Measurements from ENCODE around the gene RIMBP3C.
"Not testable (repeated sequence)": the region's sequence is repeated elsewhere in the genome, so short reads cannot be mapped to it uniquely, and the experiment has no call there.

DNA sequence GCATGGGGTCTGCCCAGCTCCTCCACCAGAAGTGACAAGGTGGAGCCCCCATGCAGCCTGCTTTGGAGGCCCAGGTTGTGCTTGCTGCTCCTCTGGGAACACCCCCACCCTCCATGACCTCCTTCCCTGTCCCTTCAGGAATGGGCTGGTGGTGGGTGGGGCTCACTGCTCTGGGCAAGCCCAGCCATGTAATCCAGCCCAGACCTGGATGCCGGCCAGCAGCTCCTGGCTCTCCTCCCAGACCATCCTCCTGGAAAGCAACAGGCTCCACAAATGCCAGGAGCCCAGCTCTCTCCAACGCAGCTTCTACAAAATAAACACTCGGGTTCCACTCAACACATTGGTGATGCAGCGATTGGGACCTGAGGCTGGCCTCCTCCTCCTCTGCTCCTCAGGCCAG is 53.3 kb downstream of the RIMBP3C start:
- TF ChIP-seq, protein P1, sequence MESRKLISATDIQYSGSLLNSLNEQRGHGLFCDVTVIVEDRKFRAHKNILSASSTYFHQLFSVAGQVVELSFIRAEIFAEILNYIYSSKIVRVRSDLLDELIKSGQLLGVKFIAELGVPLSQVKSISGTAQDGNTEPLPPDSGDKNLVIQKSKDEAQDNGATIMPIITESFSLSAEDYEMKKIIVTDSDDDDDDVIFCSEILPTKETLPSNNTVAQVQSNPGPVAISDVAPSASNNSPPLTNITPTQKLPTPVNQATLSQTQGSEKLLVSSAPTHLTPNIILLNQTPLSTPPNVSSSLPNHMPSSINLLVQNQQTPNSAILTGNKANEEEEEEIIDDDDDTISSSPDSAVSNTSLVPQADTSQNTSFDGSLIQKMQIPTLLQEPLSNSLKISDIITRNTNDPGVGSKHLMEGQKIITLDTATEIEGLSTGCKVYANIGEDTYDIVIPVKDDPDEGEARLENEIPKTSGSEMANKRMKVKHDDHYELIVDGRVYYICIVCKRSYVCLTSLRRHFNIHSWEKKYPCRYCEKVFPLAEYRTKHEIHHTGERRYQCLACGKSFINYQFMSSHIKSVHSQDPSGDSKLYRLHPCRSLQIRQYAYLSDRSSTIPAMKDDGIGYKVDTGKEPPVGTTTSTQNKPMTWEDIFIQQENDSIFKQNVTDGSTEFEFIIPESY (IDR thresholded peaks at IDR 0.05; ENCODE audit: borderline replicate concordance, low read depth), result not testable (repeated sequence)
- TF ChIP-seq, protein P2, sequence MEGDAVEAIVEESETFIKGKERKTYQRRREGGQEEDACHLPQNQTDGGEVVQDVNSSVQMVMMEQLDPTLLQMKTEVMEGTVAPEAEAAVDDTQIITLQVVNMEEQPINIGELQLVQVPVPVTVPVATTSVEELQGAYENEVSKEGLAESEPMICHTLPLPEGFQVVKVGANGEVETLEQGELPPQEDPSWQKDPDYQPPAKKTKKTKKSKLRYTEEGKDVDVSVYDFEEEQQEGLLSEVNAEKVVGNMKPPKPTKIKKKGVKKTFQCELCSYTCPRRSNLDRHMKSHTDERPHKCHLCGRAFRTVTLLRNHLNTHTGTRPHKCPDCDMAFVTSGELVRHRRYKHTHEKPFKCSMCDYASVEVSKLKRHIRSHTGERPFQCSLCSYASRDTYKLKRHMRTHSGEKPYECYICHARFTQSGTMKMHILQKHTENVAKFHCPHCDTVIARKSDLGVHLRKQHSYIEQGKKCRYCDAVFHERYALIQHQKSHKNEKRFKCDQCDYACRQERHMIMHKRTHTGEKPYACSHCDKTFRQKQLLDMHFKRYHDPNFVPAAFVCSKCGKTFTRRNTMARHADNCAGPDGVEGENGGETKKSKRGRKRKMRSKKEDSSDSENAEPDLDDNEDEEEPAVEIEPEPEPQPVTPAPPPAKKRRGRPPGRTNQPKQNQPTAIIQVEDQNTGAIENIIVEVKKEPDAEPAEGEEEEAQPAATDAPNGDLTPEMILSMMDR (IDR thresholded peaks at IDR 0.05), result not testable (repeated sequence)
- not testable (repeated sequence) for TF ChIP-seq TCF12 (IDR thresholded peaks at IDR 0.05); EZH2phosphoT487 (IDR thresholded peaks at IDR 0.05; ENCODE audit: borderline replicate concordance, low read depth); POLR2AphosphoS5 (IDR thresholded peaks at IDR 0.05; ENCODE audit: low read depth, low read length); SMC3 (IDR thresholded peaks at IDR 0.05; ENCODE audit: low read depth, low read length); RAD21 (IDR thresholded peaks at IDR 0.05; ENCODE audit: low read length); FOXM1 (IDR thresholded peaks at IDR 0.05; ENCODE audit: low read depth); TAF1 (IDR thresholded peaks at IDR 0.05; ENCODE audit: borderline replicate concordance, low read depth, low read length); CHD2 (IDR thresholded peaks at IDR 0.05; ENCODE audit: low read length, partially characterized antibody); RFX5 (IDR thresholded peaks at IDR 0.05; ENCODE audit: low read length); JUND (IDR thresholded peaks at IDR 0.05)
- TF ChIP-seq, protein P3, sequence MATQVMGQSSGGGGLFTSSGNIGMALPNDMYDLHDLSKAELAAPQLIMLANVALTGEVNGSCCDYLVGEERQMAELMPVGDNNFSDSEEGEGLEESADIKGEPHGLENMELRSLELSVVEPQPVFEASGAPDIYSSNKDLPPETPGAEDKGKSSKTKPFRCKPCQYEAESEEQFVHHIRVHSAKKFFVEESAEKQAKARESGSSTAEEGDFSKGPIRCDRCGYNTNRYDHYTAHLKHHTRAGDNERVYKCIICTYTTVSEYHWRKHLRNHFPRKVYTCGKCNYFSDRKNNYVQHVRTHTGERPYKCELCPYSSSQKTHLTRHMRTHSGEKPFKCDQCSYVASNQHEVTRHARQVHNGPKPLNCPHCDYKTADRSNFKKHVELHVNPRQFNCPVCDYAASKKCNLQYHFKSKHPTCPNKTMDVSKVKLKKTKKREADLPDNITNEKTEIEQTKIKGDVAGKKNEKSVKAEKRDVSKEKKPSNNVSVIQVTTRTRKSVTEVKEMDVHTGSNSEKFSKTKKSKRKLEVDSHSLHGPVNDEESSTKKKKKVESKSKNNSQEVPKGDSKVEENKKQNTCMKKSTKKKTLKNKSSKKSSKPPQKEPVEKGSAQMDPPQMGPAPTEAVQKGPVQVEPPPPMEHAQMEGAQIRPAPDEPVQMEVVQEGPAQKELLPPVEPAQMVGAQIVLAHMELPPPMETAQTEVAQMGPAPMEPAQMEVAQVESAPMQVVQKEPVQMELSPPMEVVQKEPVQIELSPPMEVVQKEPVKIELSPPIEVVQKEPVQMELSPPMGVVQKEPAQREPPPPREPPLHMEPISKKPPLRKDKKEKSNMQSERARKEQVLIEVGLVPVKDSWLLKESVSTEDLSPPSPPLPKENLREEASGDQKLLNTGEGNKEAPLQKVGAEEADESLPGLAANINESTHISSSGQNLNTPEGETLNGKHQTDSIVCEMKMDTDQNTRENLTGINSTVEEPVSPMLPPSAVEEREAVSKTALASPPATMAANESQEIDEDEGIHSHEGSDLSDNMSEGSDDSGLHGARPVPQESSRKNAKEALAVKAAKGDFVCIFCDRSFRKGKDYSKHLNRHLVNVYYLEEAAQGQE (IDR thresholded peaks at IDR 0.05; ENCODE audit: low read depth, low read length), result not testable (repeated sequence)
